Mammary epithelial cell (primary cell): Measurements from ENCODE around the gene MLIP.

Experiments
- EZH2 ChIP-seq: IDR thresholded peaks from 2 replicates; pipeline ENCODE4 v1.6.1; 2012; ENCODE audit warnings: low read length, inconsistent platforms, borderline replicate concordance
- TF ChIP-seq, protein P1 (sequence below), 2 donors: IDR thresholded peaks in 1 of 2; conservative IDR thresholded peaks in 1 of 2; 2 replicates each; pipeline ENCODE4 v1.5.1; 2011 to 2012; ENCODE audit warnings: inconsistent platforms in 2 of 2, low read length in 2 of 2, mild to moderate bottlenecking in 2 of 2, control low read depth in 1 of 2, low read depth in 1 of 2; ENCODE audit not compliant: insufficient read depth in 1 of 2; ENCODE audit errors: extremely low read depth in 1 of 2

DNA sequence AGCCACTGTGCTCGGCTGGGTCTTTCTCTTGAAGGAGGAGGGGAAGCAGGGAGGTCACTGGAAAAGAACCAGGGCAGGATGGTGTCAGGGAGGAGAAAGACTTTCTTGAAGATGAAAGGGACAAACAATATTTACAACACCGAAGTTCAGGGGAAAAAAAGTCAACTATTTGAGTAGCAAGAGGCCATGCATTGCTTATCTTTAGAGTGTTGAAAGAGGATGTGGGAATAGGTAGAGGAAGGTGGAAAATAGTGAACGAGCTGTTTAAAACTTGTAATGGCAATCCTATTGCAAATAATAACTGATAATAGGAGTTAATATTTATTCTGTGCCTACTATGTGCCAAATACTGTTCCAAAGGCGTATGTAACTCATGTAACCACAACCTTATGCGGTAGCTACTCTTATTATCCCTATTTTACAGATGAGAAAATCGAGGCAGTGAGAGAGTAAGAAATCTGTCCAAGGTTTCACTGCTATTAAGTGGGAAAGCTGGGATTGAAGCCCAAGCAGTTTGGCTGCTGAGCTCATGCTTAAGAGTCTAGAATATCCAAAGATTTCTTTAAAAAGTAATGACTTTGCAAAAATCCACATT, 12.7 kb upstream of the MLIP start:
- TF ChIP-seq, protein P1, sequence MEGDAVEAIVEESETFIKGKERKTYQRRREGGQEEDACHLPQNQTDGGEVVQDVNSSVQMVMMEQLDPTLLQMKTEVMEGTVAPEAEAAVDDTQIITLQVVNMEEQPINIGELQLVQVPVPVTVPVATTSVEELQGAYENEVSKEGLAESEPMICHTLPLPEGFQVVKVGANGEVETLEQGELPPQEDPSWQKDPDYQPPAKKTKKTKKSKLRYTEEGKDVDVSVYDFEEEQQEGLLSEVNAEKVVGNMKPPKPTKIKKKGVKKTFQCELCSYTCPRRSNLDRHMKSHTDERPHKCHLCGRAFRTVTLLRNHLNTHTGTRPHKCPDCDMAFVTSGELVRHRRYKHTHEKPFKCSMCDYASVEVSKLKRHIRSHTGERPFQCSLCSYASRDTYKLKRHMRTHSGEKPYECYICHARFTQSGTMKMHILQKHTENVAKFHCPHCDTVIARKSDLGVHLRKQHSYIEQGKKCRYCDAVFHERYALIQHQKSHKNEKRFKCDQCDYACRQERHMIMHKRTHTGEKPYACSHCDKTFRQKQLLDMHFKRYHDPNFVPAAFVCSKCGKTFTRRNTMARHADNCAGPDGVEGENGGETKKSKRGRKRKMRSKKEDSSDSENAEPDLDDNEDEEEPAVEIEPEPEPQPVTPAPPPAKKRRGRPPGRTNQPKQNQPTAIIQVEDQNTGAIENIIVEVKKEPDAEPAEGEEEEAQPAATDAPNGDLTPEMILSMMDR (conservative IDR thresholded peaks at IDR 0.05 in 1 of 2, IDR thresholded peaks at IDR 0.05 in 1 of 2; ENCODE audit: extremely low read depth in 1 of 2, insufficient read depth in 1 of 2, low read depth in 1 of 2, low read length in 2 of 2), result no peak
- TF ChIP-seq EZH2, result no peak
